ENCODE data around the gene CAMKMT.
"Not testable (repeated sequence)": the region's sequence is repeated elsewhere in the genome, so short reads cannot be mapped to it uniquely, and the experiment has no call there.

Gene CAMKMT

GRCh38 chr2:44362207-44363015, 664 bp downstream of the CAMKMT start:
- peak; percentile 31 for DNase-seq

GRCh38 chr2:44364604-44365003, 2.9 kb downstream of the CAMKMT start:
- no peak for DNase-seq

- DNase-seq: no peak
Observed at GRCh38 chr2:44367591-44367990, 5.8 kb downstream of the CAMKMT start.

GRCh38 chr2:44369392-44369791, 7.6 kb downstream of the CAMKMT start:
- DNase-seq: no peak

- no peak for DNase-seq
Observed at GRCh38 chr2:44371445-44371844, 9.7 kb downstream of the CAMKMT start.

GRCh38 chr2:44372246-44372645, 10.5 kb downstream of the CAMKMT start:
- no peak for DNase-seq

- no peak for DNase-seq
Observed at GRCh38 chr2:44377486-44377885, 15.7 kb downstream of the CAMKMT start.

- not testable (repeated sequence) for DNase-seq
Observed at GRCh38 chr2:44385226-44385625, 23.5 kb downstream of the CAMKMT start.

GRCh38 chr2:44388877-44389276, 27.1 kb downstream of the CAMKMT start:
- no peak for DNase-seq

GRCh38 chr2:44389895-44390294, 28.1 kb downstream of the CAMKMT start:
- no peak for DNase-seq

GRCh38 chr2:44392338-44392943, 30.7 kb downstream of the CAMKMT start:
- peak; percentile 52 for DNase-seq

GRCh38 chr2:44397447-44398175, 35.9 kb downstream of the CAMKMT start:
- DNase-seq: no peak

- no peak for DNase-seq
Observed at GRCh38 chr2:44398243-44398897, 36.6 kb downstream of the CAMKMT start.

GRCh38 chr2:44420725-44421124, 59.0 kb downstream of the CAMKMT start:
- no peak for DNase-seq

- no peak for DNase-seq
Observed at GRCh38 chr2:44424211-44424610, 62.5 kb downstream of the CAMKMT start.

GRCh38 chr2:44429034-44429433, 67.3 kb downstream of the CAMKMT start:
- DNase-seq: no peak

GRCh38 chr2:44430342-44430741, 68.6 kb downstream of the CAMKMT start:
- no peak for DNase-seq

- no peak for DNase-seq
Observed at GRCh38 chr2:44433895-44434294, 72.1 kb downstream of the CAMKMT start.

- DNase-seq: no peak
Observed at GRCh38 chr2:44441200-44441599, 79.5 kb downstream of the CAMKMT start.

GRCh38 chr2:44442019-44442418, 80.3 kb downstream of the CAMKMT start:
- no peak for DNase-seq

GRCh38 chr2:44443517-44443916, 81.8 kb downstream of the CAMKMT start:
- DNase-seq: no peak

- no peak for DNase-seq
Observed at GRCh38 chr2:44444881-44445280, 83.1 kb downstream of the CAMKMT start.

- DNase-seq: no peak
Observed at GRCh38 chr2:44448860-44449527, 87.2 kb downstream of the CAMKMT start.
